ENCODE results near the gene RALY.

- TF ChIP-seq CTCF (conservative IDR thresholded peaks at IDR 0.05; ENCODE audit: low read length) (no peak), EZH2phosphoT487 (IDR thresholded peaks at IDR 0.05; ENCODE audit: borderline replicate concordance, low read depth, low read length) (no peak)
Measured at GRCh38 chr20:33963751-33964150, 30.0 kb upstream of the RALY start.
